ENCODE data around the gene EPS8.
A peak's percentile ranks its signal among the peaks of the same experiment; 100 is the strongest.

The EPS8 gene

GRCh38 chr12:15794836-15795235 lies 5.6 kb upstream of the EPS8 start:
- H3K9me3 ChIP-seq (ENCODE audit: low read length): no peaks in the 10 kb centered on the region
- H3K4me1 ChIP-seq (ENCODE audit: insufficient read depth, low read length, severe bottlenecking): no peaks in the 10 kb centered on the region
- TF ChIP-seq CTCF (IDR thresholded peaks at IDR 0.05; ENCODE audit: low read length): no peak
- TF ChIP-seq EZH2 (IDR thresholded peaks at IDR 0.05; ENCODE audit: borderline replicate concordance, low read length): no peak

DNA sequence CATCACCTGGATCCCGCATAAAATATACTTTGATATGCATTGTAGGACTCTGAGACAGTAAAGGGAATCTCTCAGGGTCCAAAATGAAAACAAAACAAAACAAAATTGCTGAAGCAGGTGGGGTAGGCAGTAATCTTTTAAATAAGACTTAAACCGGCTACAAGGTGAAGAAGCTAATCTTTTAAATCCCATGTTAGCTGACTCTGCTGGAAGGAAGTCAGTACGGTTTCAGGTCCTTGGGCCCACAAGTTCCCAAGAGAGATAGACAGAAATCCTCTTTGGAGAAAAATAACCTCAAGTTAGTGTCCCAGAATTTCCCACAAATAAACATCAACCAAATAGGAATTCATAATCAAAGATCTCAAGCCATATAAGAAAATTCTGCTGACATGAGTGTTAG lies 5.0 kb upstream of the EPS8 start:
- Histone ChIP-seq H3K9ac (ENCODE audit: low read length) (no peak overlapping the region), H4K20me1 (ENCODE audit: insufficient read depth, low read length) (no peaks in the 10 kb centered on the region), H3K79me2 (ENCODE audit: insufficient read depth, low read length) (no peaks in the 10 kb centered on the region), H3K9me2 (ENCODE audit: low read depth, low read length) (no peaks in the 10 kb centered on the region), H3K27me3 (ENCODE audit: insufficient read depth, low read length) (no peaks in the 10 kb centered on the region), H3K27ac (ENCODE audit: low read depth, low read length, poor library complexity, severe bottlenecking) (no peak overlapping the region), H3K36me3 (ENCODE audit: insufficient read depth, low read length) (no peaks in the 10 kb centered on the region), H3K4me3 (ENCODE audit: low read depth, low read length, poor library complexity, severe bottlenecking) (no peak overlapping the region), H2AFZ (ENCODE audit: low read length) (no peak overlapping the region), H3K4me1 (ENCODE audit: insufficient read depth, low read length, severe bottlenecking) (no peaks in the 10 kb centered on the region), H3K9me3 (ENCODE audit: low read length) (no peaks in the 10 kb centered on the region), H3K4me2 (ENCODE audit: low read length) (no peak overlapping the region), H3F3A (ENCODE audit: insufficient read depth, low read length) (no peaks in the 10 kb centered on the region)
- TF ChIP-seq CTCF (IDR thresholded peaks at IDR 0.05; ENCODE audit: low read length) (no peak), EZH2 (IDR thresholded peaks at IDR 0.05; ENCODE audit: borderline replicate concordance, low read length) (no peak)

More at GRCh38 chr12:15794836-15795235, 5.6 kb upstream of the EPS8 start:
- Histone ChIP-seq H3K4me2 (ENCODE audit: low read length) (no peak overlapping the region), H3K79me2 (ENCODE audit: insufficient read depth, low read length) (no peaks in the 10 kb centered on the region), H3K4me3 (ENCODE audit: low read depth, low read length, poor library complexity, severe bottlenecking) (no peak overlapping the region), H2AFZ (ENCODE audit: low read length) (no peak overlapping the region), H3K36me3 (ENCODE audit: insufficient read depth, low read length) (no peaks in the 10 kb centered on the region), H3K27ac (ENCODE audit: low read depth, low read length, poor library complexity, severe bottlenecking) (no peak overlapping the region), H3F3A (ENCODE audit: insufficient read depth, low read length) (no peaks in the 10 kb centered on the region), H4K20me1 (ENCODE audit: insufficient read depth, low read length) (no peaks in the 10 kb centered on the region), H3K27me3 (ENCODE audit: insufficient read depth, low read length) (no peaks in the 10 kb centered on the region), H3K9me2 (ENCODE audit: low read depth, low read length) (no peaks in the 10 kb centered on the region), H3K9ac (ENCODE audit: low read length) (no peak overlapping the region)

DNA sequence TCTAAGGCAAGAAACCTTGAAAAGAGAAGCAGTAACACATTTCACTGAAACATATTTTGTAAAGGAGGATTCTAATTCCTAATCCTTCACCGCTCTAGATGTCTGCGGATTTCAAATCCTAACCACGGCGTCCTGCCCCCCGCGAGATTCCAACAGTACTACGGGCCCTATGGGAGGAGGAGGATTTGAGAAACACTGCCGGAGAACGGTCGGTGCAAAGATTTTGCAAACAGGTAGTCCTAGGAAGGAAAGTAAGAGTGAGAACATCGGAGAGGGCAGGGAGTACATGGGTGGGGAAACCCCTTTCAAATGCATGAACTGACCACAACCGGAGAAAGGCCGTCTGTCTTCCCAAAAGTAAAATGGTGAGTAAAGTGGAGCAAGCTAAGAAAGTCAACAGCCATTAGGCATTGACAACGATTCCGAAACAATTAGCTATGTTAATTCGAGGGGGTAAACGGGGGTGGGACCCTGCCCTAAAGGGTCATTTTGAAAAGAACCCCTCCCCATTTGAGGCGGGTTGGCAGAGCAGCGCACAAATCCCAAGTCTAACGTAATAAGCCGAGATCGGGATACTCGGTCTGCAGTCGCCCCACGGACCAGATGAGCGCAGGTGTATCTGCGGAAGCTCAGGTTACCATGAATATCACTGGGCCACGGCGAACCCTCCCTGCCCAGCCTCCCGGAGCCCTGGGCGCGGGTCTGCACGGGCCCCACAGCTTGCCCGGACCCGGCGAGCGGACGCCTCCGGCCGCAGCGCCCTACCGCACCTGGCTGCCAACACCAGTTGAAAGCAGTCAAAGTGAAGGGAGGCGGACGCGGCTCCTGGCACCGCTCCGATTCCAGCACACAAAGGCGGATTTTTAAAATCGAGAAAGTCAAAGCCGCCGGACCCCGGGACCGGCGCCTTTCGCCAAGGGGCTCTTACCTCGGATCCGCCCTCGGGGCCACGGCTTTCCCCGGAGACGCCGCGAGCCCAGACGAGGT lies 662 bp downstream of the EPS8 start:
- Histone ChIP-seq H3K4me3 (ENCODE audit: low read depth, low read length, poor library complexity, severe bottlenecking) (peak overlapping the region; percentile 62), H3K9ac (ENCODE audit: low read length) (peak overlapping the region; percentile 56), H3F3A (ENCODE audit: insufficient read depth, low read length) (no peaks in the 10 kb centered on the region), H3K36me3 (ENCODE audit: insufficient read depth, low read length) (no peaks in the 10 kb centered on the region), H2AFZ (ENCODE audit: low read length) (no peak overlapping the region), H3K27ac (ENCODE audit: low read depth, low read length, poor library complexity, severe bottlenecking) (no peak overlapping the region), H3K9me2 (ENCODE audit: low read depth, low read length) (no peaks in the 10 kb centered on the region), H3K9me3 (ENCODE audit: low read length) (no peaks in the 10 kb centered on the region), H3K27me3 (ENCODE audit: insufficient read depth, low read length) (peaks cover 7% of the 10 kb centered on the region; the same call in 1 of the 2 replicates), H3K79me2 (ENCODE audit: insufficient read depth, low read length) (no peaks in the 10 kb centered on the region), H4K20me1 (ENCODE audit: insufficient read depth, low read length) (no peaks in the 10 kb centered on the region), H3K4me2 (ENCODE audit: low read length) (peak overlapping the region; percentile 86), H3K4me1 (ENCODE audit: insufficient read depth, low read length, severe bottlenecking) (peaks cover 8% of the 10 kb centered on the region)
- no peak for TF ChIP-seq CTCF (IDR thresholded peaks at IDR 0.05; ENCODE audit: low read length)
- no peak for TF ChIP-seq EZH2 (IDR thresholded peaks at IDR 0.05; ENCODE audit: borderline replicate concordance, low read length)

All from OCI-LY1 (cell line).